Activated T-cell treated with anti-CD3 and anti-CD28 coated beads for 4 hours (primary cell): ENCODE data around the gene TRIP11.

Experiments
- DNase-seq: peaks from one replicate; pipeline ENCODE4 v3.0.0-alpha.2; 2020

TRIP11 gene

GRCh38 chr14:91953170-91953985 is 86.5 kb downstream of the TRIP11 start:
- DNase-seq: no peak

DNA sequence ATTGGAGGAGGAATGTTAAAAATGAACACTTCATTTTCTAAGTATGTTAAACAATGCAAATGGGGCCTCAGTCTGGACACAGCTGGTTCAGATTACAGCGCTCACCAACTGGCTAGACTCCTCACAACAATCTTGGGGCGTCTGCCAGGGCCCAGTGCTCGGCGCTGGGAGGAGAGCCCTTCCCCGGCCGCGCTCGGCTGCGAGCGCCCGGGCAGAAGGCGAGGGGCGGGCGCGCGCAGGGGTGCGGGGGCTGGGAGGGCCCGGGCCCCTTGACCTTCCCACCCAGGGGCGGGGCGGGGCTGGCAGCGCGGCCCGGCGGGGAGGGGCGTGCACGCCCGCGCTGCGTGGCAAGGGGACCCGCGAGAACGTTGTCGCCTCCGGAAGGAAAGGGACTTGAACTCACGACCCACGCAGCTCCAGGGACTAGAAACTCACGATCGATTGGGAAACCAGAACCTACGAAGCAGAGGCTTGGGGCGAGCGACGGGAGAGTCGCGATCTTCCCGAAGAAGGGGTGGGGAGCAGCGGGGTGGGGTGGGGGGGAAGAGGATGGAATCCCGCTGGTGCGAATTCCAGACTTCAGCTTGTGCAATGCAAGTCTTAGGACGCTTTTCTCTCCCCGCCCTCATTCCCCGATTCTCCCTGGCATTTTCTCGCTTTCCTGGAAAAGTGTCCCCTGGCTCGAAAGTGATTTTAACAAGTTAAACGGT is 92.2 kb downstream of the TRIP11 start, which contains the start of gene FBLN5:
FBLN5 (minus strand) TSS at position 220 of the 710 bp plus-strand sequence. CDS start 465 bp downstream, outside the sequence.
- peak; percentile 23 for DNase-seq

GRCh38 chr14:91946622-91947474 is 93.0 kb downstream of the TRIP11 start:
- no peak for DNase-seq

DNA sequence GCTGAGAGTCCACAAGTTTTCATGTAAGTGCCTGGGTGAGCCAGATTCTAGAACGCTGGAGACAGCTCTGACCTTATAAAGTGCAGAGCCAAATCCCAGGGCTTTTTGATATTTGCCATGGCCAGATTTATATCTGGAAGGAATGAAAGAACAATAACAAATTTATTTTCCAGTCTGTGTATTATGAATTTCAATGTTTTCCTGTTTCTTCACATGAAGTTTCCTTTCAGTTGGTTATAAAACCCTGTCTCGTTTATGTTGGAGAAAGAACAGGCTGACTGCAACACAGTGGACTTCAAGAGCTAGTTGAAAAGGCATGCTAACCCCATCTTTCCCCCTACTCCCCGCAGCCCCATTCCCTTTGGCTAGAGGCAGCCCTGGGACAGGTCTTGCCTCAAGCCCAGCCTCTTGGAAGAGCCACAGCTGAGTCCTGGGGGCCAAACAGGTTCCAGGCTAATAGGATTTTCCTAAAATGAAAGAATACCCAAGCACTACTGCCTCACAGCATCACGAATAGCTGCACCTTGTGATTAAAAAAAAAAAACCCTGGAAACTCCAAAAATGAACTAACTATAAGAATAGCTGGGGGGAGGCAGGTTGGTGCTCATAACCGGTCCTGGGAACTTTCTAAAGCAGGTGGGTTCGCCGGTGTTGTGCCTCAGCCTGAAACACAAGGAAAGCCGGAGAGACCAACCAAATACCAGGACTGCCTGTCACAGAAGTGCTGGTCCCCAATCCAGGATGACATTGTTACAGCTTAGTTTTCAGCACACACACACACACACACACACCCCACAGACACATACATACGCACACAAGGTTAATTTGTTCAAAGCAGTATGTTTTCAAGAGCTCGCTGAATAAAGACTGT is 93.9 kb downstream of the TRIP11 start:
- no peak for DNase-seq

DNA sequence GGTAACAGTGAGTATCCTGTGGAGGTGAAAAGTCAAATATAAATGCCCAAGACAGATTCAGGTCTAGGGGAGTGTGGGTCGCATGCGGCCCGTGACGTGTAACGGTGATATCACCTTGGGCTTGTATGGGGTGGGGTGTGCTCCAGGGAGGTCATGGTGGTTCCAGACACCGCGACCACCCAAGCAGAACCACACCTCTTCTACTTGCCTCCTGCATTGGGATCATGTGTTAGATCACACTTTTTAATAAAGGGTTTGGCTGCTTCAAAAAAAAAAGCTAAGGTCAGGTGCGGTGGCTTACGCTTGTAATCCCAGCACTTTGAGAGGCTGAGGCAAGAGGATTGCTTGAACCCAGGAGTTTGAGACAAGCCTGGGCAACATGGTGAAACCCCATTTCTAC is 96.9 kb downstream of the TRIP11 start:
- no peak for DNase-seq

DNA sequence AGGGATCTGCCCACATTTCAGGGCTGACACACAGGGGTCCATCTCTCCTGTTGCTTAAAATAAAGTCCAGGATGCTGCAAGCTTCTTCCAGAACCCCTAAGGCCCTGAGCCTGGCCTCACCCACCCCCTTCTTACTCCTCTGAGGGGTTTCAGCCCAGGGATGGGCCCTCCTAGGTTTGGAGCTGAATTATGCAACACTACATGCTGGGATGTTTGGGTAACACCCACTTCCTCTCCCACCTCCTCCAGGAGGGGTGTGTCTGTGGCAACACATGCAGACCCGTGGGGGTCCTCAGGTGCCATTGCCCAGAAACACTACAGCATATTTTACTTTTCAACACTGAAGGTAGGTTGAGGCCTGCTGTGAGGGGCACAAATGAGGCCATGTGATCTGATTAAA is 97.7 kb downstream of the TRIP11 start:
- DNase-seq: no peak

GRCh38 chr14:91940209-91940608 is 99.7 kb downstream of the TRIP11 start:
- DNase-seq: no peak

GRCh38 chr14:91935586-91935985 is 104.3 kb downstream of the TRIP11 start:
- no peak for DNase-seq

GRCh38 chr14:91934554-91935285 is 105.1 kb downstream of the TRIP11 start:
- DNase-seq: no peak

DNA sequence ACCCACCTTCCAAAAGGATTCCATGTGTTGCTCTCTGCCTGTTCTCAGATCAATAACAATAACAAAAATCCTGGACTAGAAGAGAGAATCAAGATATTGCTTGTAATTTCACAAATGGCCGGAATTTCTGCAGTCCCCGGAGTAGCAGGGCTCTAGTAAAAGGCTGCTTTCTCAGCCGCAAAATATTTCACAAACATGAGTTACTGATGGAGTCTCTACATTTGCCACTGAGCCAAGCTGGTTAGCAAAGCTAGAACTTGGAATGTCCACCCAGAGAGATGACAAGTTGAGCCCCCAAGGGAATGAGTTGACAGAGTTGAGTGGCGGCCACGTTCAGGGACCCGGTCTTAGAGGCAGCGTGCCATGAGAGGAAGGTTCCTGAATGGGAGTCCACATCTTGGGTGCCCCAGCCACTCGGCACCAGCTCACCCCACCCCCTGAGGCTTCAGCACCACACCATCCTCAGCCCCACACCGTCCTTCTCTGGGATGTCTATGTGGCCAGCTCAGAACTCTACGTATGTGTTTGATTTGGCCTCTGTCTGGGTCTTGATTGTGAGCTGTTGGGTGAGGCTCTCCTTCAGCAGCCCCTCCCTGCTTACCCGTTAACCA is 108.3 kb downstream of the TRIP11 start:
- no peak for DNase-seq

DNA sequence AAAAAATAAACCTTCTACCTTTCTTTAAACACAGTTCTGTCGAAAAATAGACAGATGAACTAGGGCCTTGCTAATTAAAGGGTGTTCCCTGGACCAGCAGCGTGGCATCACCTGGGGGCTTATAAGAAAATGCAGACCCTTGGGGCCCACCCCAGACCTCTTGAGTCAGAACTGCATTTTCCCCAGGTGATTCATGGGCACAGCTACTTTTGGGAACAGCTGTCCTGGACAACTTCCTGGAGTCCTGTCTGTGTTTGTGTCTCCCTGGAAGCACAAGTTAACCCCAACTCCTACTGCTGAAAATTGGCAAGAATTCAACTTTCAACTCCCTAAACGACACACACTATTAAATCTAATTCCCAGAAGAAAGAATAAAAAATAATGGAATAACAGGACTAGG is 110.2 kb downstream of the TRIP11 start:
- DNase-seq: no peak

DNA sequence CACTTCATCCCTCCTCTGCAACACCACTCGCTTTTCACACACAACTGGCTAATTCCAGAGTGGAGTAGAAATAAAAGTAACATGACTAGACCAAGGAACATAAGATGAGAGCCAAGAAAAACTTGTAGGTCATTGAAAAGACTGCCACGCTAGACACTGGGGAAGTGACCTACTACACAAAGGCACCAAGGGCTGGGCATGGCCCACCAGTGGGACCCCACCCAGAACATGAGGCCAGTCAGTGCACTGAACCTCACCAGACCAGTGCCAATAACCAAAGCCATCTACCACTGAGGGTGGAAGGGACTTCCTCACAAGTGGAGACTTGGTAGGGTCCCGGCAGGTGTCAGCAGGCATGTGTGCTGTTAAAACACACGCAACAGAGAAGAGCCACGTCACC is 112.1 kb downstream of the TRIP11 start:
- no peak for DNase-seq

DNA sequence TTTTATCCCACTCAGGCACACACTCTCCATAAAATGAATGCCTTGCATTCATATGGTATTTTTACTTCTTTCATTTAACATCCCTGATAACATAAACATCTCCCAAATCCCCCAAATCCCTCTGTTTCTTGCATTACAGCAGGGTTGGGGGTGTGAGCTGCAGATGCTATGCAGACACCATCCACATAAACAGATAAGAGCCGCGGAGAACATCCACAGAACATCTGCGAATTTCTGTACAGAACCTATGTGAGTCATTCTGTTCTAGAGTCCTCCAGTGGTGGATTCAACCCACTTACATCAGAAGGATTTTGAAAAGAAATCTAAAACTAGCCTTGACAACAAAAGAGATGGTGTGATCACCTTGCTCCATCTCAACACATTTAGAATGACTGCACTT is 112.7 kb downstream of the TRIP11 start:
- no peak for DNase-seq

DNA sequence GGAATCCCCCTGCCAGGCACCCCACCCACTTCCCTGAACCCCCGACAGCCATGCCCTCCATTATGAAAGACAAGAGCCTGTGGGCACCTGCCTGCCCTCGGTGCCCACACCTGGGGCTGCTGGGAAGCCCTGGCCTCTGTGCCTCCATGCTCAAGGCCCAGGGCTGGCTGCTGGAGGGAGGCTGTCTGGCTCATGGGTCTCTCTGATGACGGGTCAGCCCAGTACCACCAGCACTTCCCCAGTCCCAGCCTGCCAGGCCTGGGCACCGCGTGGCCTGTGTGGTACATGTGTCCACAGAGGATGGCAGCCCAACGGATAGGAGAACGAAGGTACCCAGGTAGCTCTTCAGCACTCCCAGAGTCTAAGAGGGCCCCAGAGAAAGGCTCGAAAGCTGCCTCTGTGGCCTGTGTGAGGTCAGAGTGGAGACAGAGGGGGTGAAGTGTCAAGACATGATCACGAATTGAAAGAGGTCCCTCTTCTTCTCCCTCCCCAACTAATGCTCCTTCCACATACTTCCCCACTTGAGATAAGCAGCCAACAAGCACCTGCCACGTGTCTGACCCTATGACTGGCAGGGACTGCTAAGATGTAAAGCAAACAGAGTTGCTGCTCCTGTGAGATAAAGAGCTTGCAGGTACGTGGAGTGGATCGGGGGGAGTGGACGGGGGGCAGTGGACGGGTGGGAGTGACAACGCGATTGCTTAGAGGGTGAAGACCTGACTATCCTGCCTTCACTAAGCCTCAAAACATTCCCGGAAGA is 113.5 kb downstream of the TRIP11 start:
- DNase-seq: no peak

DNA sequence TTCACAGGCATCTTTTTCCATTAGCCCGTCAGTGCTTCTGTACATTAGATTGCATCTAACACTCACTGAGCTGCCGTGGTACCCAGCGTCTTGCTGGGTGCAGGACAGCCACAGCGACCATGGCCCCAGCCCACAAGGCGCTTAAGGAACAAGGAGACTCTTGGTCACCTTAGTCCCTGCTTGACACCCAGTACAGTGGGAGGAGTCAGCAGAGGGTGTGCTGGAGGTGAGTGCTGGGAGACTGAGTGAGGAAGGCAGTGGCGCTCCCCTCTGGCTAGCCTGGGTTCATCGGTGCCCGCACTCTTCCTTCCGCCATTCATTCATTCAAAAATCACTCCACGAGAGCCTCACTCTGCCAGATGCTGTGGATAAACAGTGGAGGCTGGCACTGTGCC is 114.1 kb downstream of the TRIP11 start:
- no peak for DNase-seq

GRCh38 chr14:91925001-91925726 is 114.7 kb downstream of the TRIP11 start:
- DNase-seq: no peak

DNA sequence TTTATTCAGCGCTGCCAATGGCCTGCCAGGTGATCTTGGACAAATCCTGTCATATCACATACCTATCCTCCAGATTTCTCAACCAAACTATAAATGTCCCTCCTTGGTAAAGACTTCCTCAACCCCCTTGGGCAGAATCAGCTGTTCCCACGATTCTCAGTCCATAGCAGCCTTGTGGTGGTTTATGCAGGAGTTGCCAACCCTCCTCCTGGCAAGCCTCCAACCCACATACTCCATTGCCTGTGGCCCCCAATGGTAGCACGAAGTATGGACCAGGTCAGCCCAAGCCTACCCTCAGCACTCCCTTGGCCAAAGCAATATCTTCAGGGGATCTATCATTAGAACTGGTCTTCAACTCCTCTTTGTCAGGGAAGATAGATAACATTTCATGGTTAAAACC is 119.3 kb downstream of the TRIP11 start:
- no peak for DNase-seq

DNA sequence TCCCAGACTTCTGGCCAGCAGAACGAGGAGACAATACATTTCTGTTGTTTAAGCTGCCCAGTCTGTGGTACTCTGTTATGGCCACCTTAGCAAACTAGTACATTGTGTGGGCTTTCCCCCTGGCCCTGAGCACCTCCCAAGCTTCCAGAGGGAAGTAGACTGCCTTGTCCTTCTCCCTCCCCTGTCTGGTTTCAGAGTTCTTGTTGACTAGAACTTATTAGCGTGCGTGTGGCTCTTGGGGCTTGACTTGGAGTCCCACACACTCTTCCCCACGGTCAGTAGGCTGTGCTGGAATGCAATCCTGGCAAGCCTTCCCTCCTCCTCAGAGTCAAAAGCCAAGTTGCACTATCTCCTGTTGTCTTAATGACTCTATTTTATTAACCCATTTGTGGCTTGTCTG is 120.0 kb downstream of the TRIP11 start:
- no peak for DNase-seq

GRCh38 chr14:91918186-91918883 is 121.5 kb downstream of the TRIP11 start:
- no peak for DNase-seq
